ENCODE data around the gene IGFN1. TPM values are rescaled to one million over a fixed set of nuclear protein-coding genes. Genes with fewer than 3 reads are reported as not detected.

IGFN1 gene
- polyA plus RNA-seq, 1 donor from 2014 or later, result not detected

- TF ChIP-seq EZH2 (IDR thresholded peaks at IDR 0.05; ENCODE audit: borderline replicate concordance, insufficient read depth, low read length, poor library complexity, severe bottlenecking) (no peak), SMC3 (conservative IDR thresholded peaks at IDR 0.05; ENCODE audit: poor library complexity) (no peak)
- Histone ChIP-seq H3K4me2 (ENCODE audit: low read length) (no peak overlapping the region), H4K20me1 (ENCODE audit: insufficient read depth) (no peaks in the 10 kb centered on the region), H3K4me3 (ENCODE audit: low read length) (no peak overlapping the region), H3K27me3 (ENCODE audit: insufficient read depth, low read depth, low read length) (no peaks in the 10 kb centered on the region), H3K36me3 (ENCODE audit: insufficient read depth, low read length) (no peaks in the 10 kb centered on the region), H2AFZ (ENCODE audit: low read depth, low read length) (no peak overlapping the region), H3F3A (ENCODE audit: insufficient read depth, low read length, poor library complexity, severe bottlenecking) (no peaks in the 10 kb centered on the region), H3K9ac (ENCODE audit: low read length) (no peak overlapping the region), H3K9me3 (ENCODE audit: low read length) (no peaks in the 10 kb centered on the region), H3K27ac (ENCODE audit: low read length) (no peak overlapping the region), H3K9me2 (ENCODE audit: insufficient read depth, low read length) (no peaks in the 10 kb centered on the region), H3K79me2 (replicated peaks; ENCODE audit: insufficient read depth, low read length) (no peaks in the 10 kb centered on the region)
These were observed 36.4 kb downstream of the IGFN1 start for GRCh38 chr1:201226859-201227488.

GRCh38 chr1:201228011-201228983 is 37.7 kb downstream of the IGFN1 start:
- Histone ChIP-seq H3K9me2 (ENCODE audit: insufficient read depth, low read length) (no peaks in the 10 kb centered on the region), H3K9me3 (ENCODE audit: low read length) (no peaks in the 10 kb centered on the region), H2AFZ (ENCODE audit: low read depth, low read length) (no peak overlapping the region), H3K79me2 (replicated peaks; ENCODE audit: insufficient read depth, low read length) (no peaks in the 10 kb centered on the region), H4K20me1 (ENCODE audit: insufficient read depth) (no peaks in the 10 kb centered on the region), H3K27me3 (ENCODE audit: insufficient read depth, low read depth, low read length) (no peaks in the 10 kb centered on the region), H3K36me3 (ENCODE audit: insufficient read depth, low read length) (no peaks in the 10 kb centered on the region), H3K4me2 (ENCODE audit: low read length) (no peak overlapping the region), H3K27ac (ENCODE audit: low read length) (no peak overlapping the region), H3K9ac (ENCODE audit: low read length) (no peak overlapping the region), H3F3A (ENCODE audit: insufficient read depth, low read length, poor library complexity, severe bottlenecking) (no peaks in the 10 kb centered on the region), H3K4me3 (ENCODE audit: low read length) (no peak overlapping the region)
- TF ChIP-seq TAF1 (IDR thresholded peaks at IDR 0.05; ENCODE audit: low read depth) (no peak), POLR2AphosphoS5 (IDR thresholded peaks at IDR 0.05) (no peak), EZH2 (IDR thresholded peaks at IDR 0.05; ENCODE audit: borderline replicate concordance, insufficient read depth, low read length, poor library complexity, severe bottlenecking) (no peak), REST (IDR thresholded peaks at IDR 0.05; ENCODE audit: borderline replicate concordance) (no peak), MXI1 (conservative IDR thresholded peaks at IDR 0.05; ENCODE audit: poor library complexity, severe bottlenecking) (no peak), EP300 (conservative IDR thresholded peaks at IDR 0.05; ENCODE audit: poor library complexity, severe bottlenecking) (no peak), RAD21 (conservative IDR thresholded peaks at IDR 0.05) (no peak), CTCF (IDR thresholded peaks at IDR 0.05; ENCODE audit: poor library complexity, severe bottlenecking) (no peak), SMC3 (conservative IDR thresholded peaks at IDR 0.05; ENCODE audit: poor library complexity) (no peak)
